Endothelial cell (in vitro differentiated cells): Measurements from ENCODE around the gene EIF6. TPM values are rescaled to one million over a fixed set of nuclear protein-coding genes. Genes with fewer than 3 reads are reported as not detected.

Experiments
- DNase-seq: peaks from one replicate; pipeline ENCODE4 v3.0.0; 2021; ENCODE audit warnings: low spot score
- H3K27ac Mint-ChIP-seq: one replicate; pipeline ENCODE4 v1.8.0; 2021; ENCODE audit warnings: mixed read lengths, inconsistent platforms; ENCODE audit not compliant: unreplicated experiment
- H3K27me3 Mint-ChIP-seq: one replicate; pipeline ENCODE4 v1.8.0; 2021; ENCODE audit warnings: mild to moderate bottlenecking, moderate library complexity, mixed read lengths, inconsistent platforms; ENCODE audit not compliant: unreplicated experiment
- H3K36me3 Mint-ChIP-seq: one replicate; pipeline ENCODE4 v1.8.0; 2021; ENCODE audit warnings: mild to moderate bottlenecking, low read depth, mixed read lengths, inconsistent platforms; ENCODE audit not compliant: unreplicated experiment
- H3K4me1 Mint-ChIP-seq: one replicate; pipeline ENCODE4 v1.8.0; 2021; ENCODE audit warnings: mild to moderate bottlenecking, mixed read lengths, inconsistent platforms; ENCODE audit not compliant: unreplicated experiment
- H3K4me3 Mint-ChIP-seq: one replicate; pipeline ENCODE4 v1.8.0; 2021; ENCODE audit warnings: mild to moderate bottlenecking, mixed read lengths, inconsistent platforms; ENCODE audit not compliant: unreplicated experiment
- H3K9me3 Mint-ChIP-seq: one replicate; pipeline ENCODE4 v1.8.0; 2021; ENCODE audit warnings: mixed read lengths, inconsistent platforms; ENCODE audit not compliant: unreplicated experiment
- CTCF ChIP-seq: fragments of 200-600 bp; sonication (generic); IDR thresholded peaks from one replicate; pipeline ENCODE4 v1.5.0; 2021; ENCODE audit warnings: antibody characterized with exemption; ENCODE audit not compliant: unreplicated experiment
- total RNA-seq: library from RNA; stranded (reverse); fragmentation: NEBNext Ultra II Directional; extraction: Animal tissue kit (Norgen Biotek cat#: 25700); gene quantifications from one replicate; pipeline ENCODE4 v1.2.1, GENCODE V29; 2021; ENCODE audit not compliant: unreplicated experiment

EIF6 gene
- total RNA-seq, 1 donor from 2014 or later = 120 TPM

GRCh38 chr20:35271073-35271882, 13.3 kb downstream of the EIF6 start:
- Mint-ChIP-seq H3K27me3 (peaks cover 17% of the 10 kb centered on the region), H3K27ac (no peak overlapping the region), H3K4me3 (peak overlapping the region; percentile 27), H3K4me1 (no peaks in the 10 kb centered on the region), H3K9me3 (no peaks in the 10 kb centered on the region), H3K36me3 (peaks cover 21% of the 10 kb centered on the region)
- DNase-seq = no peak
- no peak for TF ChIP-seq CTCF

- TF ChIP-seq CTCF = no peak
- H3K27me3 Mint-ChIP-seq = peaks cover 16% of the 10 kb centered on the region
- H3K36me3 Mint-ChIP-seq = peaks cover 21% of the 10 kb centered on the region
- no peaks in the 10 kb centered on the region for H3K9me3 Mint-ChIP-seq
- H3K27ac Mint-ChIP-seq = peak overlapping the region; percentile 42
- DNase-seq = no peak
- no peaks in the 10 kb centered on the region for H3K4me1 Mint-ChIP-seq
- H3K4me3 Mint-ChIP-seq = no peak overlapping the region
Measured at GRCh38 chr20:35270021-35270902, 14.3 kb downstream of the EIF6 start.

GRCh38 chr20:35269055-35269781, 15.4 kb downstream of the EIF6 start:
- Mint-ChIP-seq H3K36me3 (peaks cover 21% of the 10 kb centered on the region), H3K27ac (peak overlapping the region; percentile 43), H3K27me3 (peaks cover 16% of the 10 kb centered on the region), H3K4me1 (no peaks in the 10 kb centered on the region), H3K4me3 (no peak overlapping the region), H3K9me3 (no peaks in the 10 kb centered on the region)
- DNase-seq = peak; percentile 88
- peak; percentile 74 for TF ChIP-seq CTCF

- H3K27me3 Mint-ChIP-seq = peaks cover 12% of the 10 kb centered on the region
- no peak overlapping the region for H3K27ac Mint-ChIP-seq
- H3K4me1 Mint-ChIP-seq = peaks cover 11% of the 10 kb centered on the region
- peaks cover 14% of the 10 kb centered on the region for H3K36me3 Mint-ChIP-seq
- DNase-seq = no peak
- TF ChIP-seq CTCF = no peak
- H3K4me3 Mint-ChIP-seq = no peak overlapping the region
- peaks cover 3% of the 10 kb centered on the region for H3K9me3 Mint-ChIP-seq
Measured at GRCh38 chr20:35267092-35267491, 17.5 kb downstream of the EIF6 start.
